ENCODE results near the gene DCAF10. TPM values are rescaled to one million over a fixed set of nuclear protein-coding genes. Genes with fewer than 3 reads are reported as not detected.

Gene DCAF10
- total and polyA plus RNA-seq, 2 donors (not counting 1 experiment from before 2014, with no cell fraction given), result 9.5 to 22.1 TPM

GRCh38 chr9:37784616-37785483 lies 15.7 kb upstream of the DCAF10 start, which contains the start of gene EXOSC3:
Gene EXOSC3, minus strand, starts transcription at chr9:37785064. Its CDS starts 20 bp downstream, at chr9:37785044.
- peaks cover 3 to 38% of the 10 kb centered on the region in 2 experiments for H3K36me3 ChIP-seq (replicated peaks in 1 of 2; ENCODE audit: control extremely low read depth in 1 of 2, control insufficient read depth in 1 of 2, extremely low read depth in 1 of 2, insufficient read depth in 2 of 2, low read length in 1 of 2)
- 1% methylated on average over 73 of the region's 73 CpGs for WGBS (ENCODE audit: insufficient coverage)
- peaks cover 0 to 5% (median 0%) of the 10 kb centered on the region in 3 donors for H3K9me3 ChIP-seq (ENCODE audit: control extremely low read depth in 1 of 3, control insufficient read depth in 2 of 3, insufficient read depth in 1 of 3, low read length in 2 of 3)
- H3K4me2 ChIP-seq (replicated peaks; ENCODE audit: low read depth, low read length, poor library complexity, severe bottlenecking), result peak within 1 kb of the TSS; percentile 77
- Mint-ChIP-seq H3K27ac (peak within 1 kb of the TSS; percentile 95), H3K9me3 (ENCODE audit: insufficient read depth) (no peaks in the 10 kb centered on the region), H3K4me3 (peak within 1 kb of the TSS; percentile 98), H3K27me3 (peaks cover 9% of the 10 kb centered on the region), H3K4me1 (peaks cover 33% of the 10 kb centered on the region)
- POLR2A ChIA-PET, result interaction anchor here (0.6 to 2.5 kb wide), 2 partner anchors 16 to 319 kb away, joined by 3 to 17 read pairs; partner anchors contain the start of gene DCAF10
- ATAC-seq (ENCODE audit: low read depth) (peak; percentile 86), DNase-seq (peak; percentile 91)
- TF ChIP-seq EZH2 (IDR thresholded peaks at IDR 0.05; ENCODE audit: borderline replicate concordance, insufficient read depth, low read depth, low read length, poor library complexity, severe bottlenecking) (no peak), CTCF (IDR thresholded peaks at IDR 0.05) (peak; percentile 26)
- H4K20me1 ChIP-seq (ENCODE audit: control insufficient read depth, insufficient read depth, low read length, poor library complexity, severe bottlenecking), result peaks cover 25% of the 10 kb centered on the region
- H3K4me3 ChIP-seq (ENCODE audit: control extremely low read depth in 1 of 5, extremely low read depth in 1 of 5, insufficient read depth in 1 of 5, low read depth in 2 of 5, low read length in 4 of 5), result peak within 1 kb of the TSS; percentile 75 to 96 (median 87)
- intact Hi-C loops (cut with micrococcal nuclease), result loop anchor here (1.0 to 10.0 kb wide), 3 partner anchors 15 to 300 kb away; partner anchors contain the start of genes DCAF10, POLR1E and TRMT10B
- peaks cover 0 to 2% (median 0%) of the 10 kb centered on the region in 4 experiments for H3K27me3 ChIP-seq (replicated peaks in 1 of 4; ENCODE audit: control extremely low read depth in 1 of 4, control insufficient read depth in 3 of 4, insufficient read depth in 4 of 4, low read length in 3 of 4)
- H3K27ac ChIP-seq (ENCODE audit: low read length in 2 of 2), result peak within 1 kb of the TSS; percentile 69 to 86
- H3K4me1 ChIP-seq (ENCODE audit: control insufficient read depth in 2 of 2, insufficient read depth in 2 of 2, low read length in 2 of 2), result peaks cover 16 to 21% of the 10 kb centered on the region in 2 donors
- H2AFZ ChIP-seq (ENCODE audit: insufficient read depth, low read depth, low read length, poor library complexity, severe bottlenecking), result peak within 1 kb of the TSS; percentile 94
- CTCF ChIA-PET, result interaction anchor here (1.0 to 1.9 kb wide), 2 partner anchors 13 to 16 kb away, joined by 5 read pairs; partner anchors contain the start of gene DCAF10
- peak within 1 kb of the TSS; percentile 84 for H3K9ac ChIP-seq (ENCODE audit: low read length)
- peaks cover 27% of the 10 kb centered on the region for H3K79me2 ChIP-seq (ENCODE audit: control insufficient read depth, insufficient read depth, low read length)

All from B cell (primary cell).